B cell (primary cell): ENCODE results near the gene SLC8B1. TPM values are rescaled to one million over a fixed set of nuclear protein-coding genes. Genes with fewer than 3 reads are reported as not detected.

Source experiments
- ATAC-seq: fragments of 200-7000 bp; cut with Tn5 transposase; one replicate; pipeline ENCODE4 v1.10.0; 2021; ENCODE audit warnings: low read depth, mild to moderate bottlenecking, moderate number of reproducible peaks, moderate library complexity
- CTCF ChIA-PET: fragments of 350-600 bp; sonication (Branson Sonifier 250); formaldehyde crosslinking; loops from one replicate; lab custom pipeline; 2021; ENCODE audit warnings: antibody characterized with exemption, inconsistent platforms; lab: Charles Lee
- POLR2A ChIA-PET: fragments of 350-600 bp; sonication (Branson Sonifier 250); formaldehyde crosslinking; loops from one replicate; lab custom pipeline; 2021; ENCODE audit warnings: antibody characterized with exemption; lab: Charles Lee
- DNase-seq: peaks from one replicate; pipeline ENCODE4 v3.0.0; 2013
- H2AFZ ChIP-seq: 2 replicates; pipeline ENCODE4 v1.6.1; 2012; ENCODE audit warnings: mild to moderate bottlenecking, low read depth, low read length; ENCODE audit not compliant: insufficient read depth, poor library complexity, severe bottlenecking
- H3K27ac ChIP-seq, 2 donors: 1 replicate in 1 of 2; 2 replicates in 1 of 2; pipeline ENCODE4 v1.5.1; 2012 to 2013; ENCODE audit warnings: low read length in 2 of 2, mild to moderate bottlenecking in 2 of 2, moderate library complexity in 1 of 2
- H3K27me3 ChIP-seq, 4 experiments: fragments of 200-600 bp in 1 of 4; sonication (generic) in 1 of 4; replicated peaks in 1 of 4; 1 replicate in 2 of 4; 2 replicates in 2 of 4; pipeline versions ENCODE4 v1.6.1 to v1.7.0; 2013 to 2016; ENCODE audit warnings: low read length in 3 of 4, mild to moderate bottlenecking in 2 of 4, mixed read lengths in 1 of 4, moderate library complexity in 1 of 4; ENCODE audit not compliant: insufficient read depth in 4 of 4, control insufficient read depth in 3 of 4; ENCODE audit errors: control extremely low read depth in 1 of 4
- H3K36me3 ChIP-seq, 2 experiments: replicated peaks in 1 of 2; 1 replicate in 1 of 2; 2 replicates in 1 of 2; pipeline versions ENCODE4 v1.6.1 to v1.7.1; 2013; ENCODE audit warnings: low read length in 1 of 2; ENCODE audit not compliant: insufficient read depth in 2 of 2, control insufficient read depth in 1 of 2; ENCODE audit errors: control extremely low read depth in 1 of 2, extremely low read depth in 1 of 2
- H3K4me1 ChIP-seq, 2 donors: fragments of 200-600 bp in 1 of 2; sonication (generic) in 1 of 2; 1 replicate in 1 of 2; 2 replicates in 1 of 2; pipeline versions ENCODE4 v1.5.1 to v1.6.1; 2013 to 2017; ENCODE audit warnings: low read length in 2 of 2; ENCODE audit not compliant: control insufficient read depth in 2 of 2, insufficient read depth in 2 of 2
- H3K4me2 ChIP-seq: replicated peaks from 2 replicates; pipeline ENCODE3; 2012; ENCODE audit warnings: mild to moderate bottlenecking, low read depth, low read length; ENCODE audit not compliant: poor library complexity, severe bottlenecking
- H3K4me3 ChIP-seq, 5 experiments: fragments of 200-600 bp in 1 of 5; sonication (generic) in 1 of 5; 1 replicate in 3 of 5; 2 replicates in 2 of 5; pipeline versions ENCODE4 v1.5.1 to v1.7.0; 2011 to 2016; ENCODE audit warnings: low read length in 4 of 5, mild to moderate bottlenecking in 4 of 5, low read depth in 2 of 5, control low read depth in 1 of 5, moderate library complexity in 1 of 5; ENCODE audit not compliant: insufficient read depth in 1 of 5; ENCODE audit errors: control extremely low read depth in 1 of 5, extremely low read depth in 1 of 5
- H3K79me2 ChIP-seq: fragments of 200-600 bp; sonication (generic); one replicate; pipeline ENCODE4 v1.6.0; 2016; ENCODE audit warnings: low read length; ENCODE audit not compliant: control insufficient read depth, insufficient read depth
- H3K9ac ChIP-seq: fragments of 200-600 bp; sonication (generic); 2 replicates; pipeline ENCODE4 v1.6.1; 2017; ENCODE audit warnings: mild to moderate bottlenecking, low read length, moderate library complexity
- H3K9me3 ChIP-seq, 3 donors: one replicate each; pipeline versions ENCODE4 v1.6.1 to v1.7.1; 2013; ENCODE audit warnings: low read length in 2 of 3; ENCODE audit not compliant: control insufficient read depth in 2 of 3, insufficient read depth in 1 of 3; ENCODE audit errors: control extremely low read depth in 1 of 3
- H4K20me1 ChIP-seq: 2 replicates; pipeline ENCODE4 v1.6.0; 2012; ENCODE audit warnings: mild to moderate bottlenecking, low read length; ENCODE audit not compliant: insufficient read depth, control insufficient read depth, poor library complexity, severe bottlenecking
- H3K27ac Mint-ChIP-seq: one replicate; pipeline ENCODE4 v1.8.0; 2021; ENCODE audit warnings: mixed read lengths
- H3K27me3 Mint-ChIP-seq: one replicate; pipeline ENCODE4 v1.8.0; 2021; ENCODE audit warnings: mixed read lengths
- H3K4me1 Mint-ChIP-seq: one replicate; pipeline ENCODE4 v1.8.0; 2021; ENCODE audit warnings: mixed read lengths
- H3K4me3 Mint-ChIP-seq: one replicate; pipeline ENCODE4 v1.8.0; 2021; ENCODE audit warnings: mixed read lengths
- H3K9me3 Mint-ChIP-seq: one replicate; pipeline ENCODE4 v1.8.0; 2022; ENCODE audit warnings: mixed read lengths; ENCODE audit not compliant: insufficient read depth
- EZH2 ChIP-seq: IDR thresholded peaks from 2 replicates; pipeline ENCODE4 v1.6.1; 2012; ENCODE audit warnings: borderline replicate concordance, low read depth, mild to moderate bottlenecking, moderate library complexity, low read length; ENCODE audit not compliant: insufficient read depth, poor library complexity, severe bottlenecking
- WGBS: methylation state at CpG from one replicate; pipeline ENCODE4 v1.1.5; 2013; ENCODE audit warnings: missing lambda C conversion rate; ENCODE audit not compliant: insufficient coverage; 5-methylcytosine and 5-hydroxymethylcytosine counted together
- intact Hi-C: fragments of 100-400 bp; cut with micrococcal nuclease; formaldehyde crosslinking; loops from one replicate; pipeline ENCODE4 v1.10.0; 2022
- polyA plus RNA-seq: library from polyadenylated mRNA; depleted of rRNA; stranded (reverse); fragments of >200 nt; gene quantifications from 2 replicates; pipeline ENCODE4 v1.2.3, GENCODE V29; 2012
- total RNA-seq, 2 donors: library from RNA; stranded (reverse); fragments of 120-200 nt in 1 of 2; gene quantifications; 1 replicate in 1 of 2; 2 replicates in 1 of 2; pipeline versions ENCODE4 v1.2.3 to v1.2.4, GENCODE V29; 2013 to 2022
- TF ChIP-seq, protein P1 (sequence below): fragments of 200-600 bp; IDR thresholded peaks from one replicate; pipeline ENCODE4 v1.8.0; 2022; ENCODE audit warnings: antibody characterized with exemption, mild to moderate bottlenecking

The SLC8B1 gene
- total and polyA plus RNA-seq, 2 donors (not counting 1 experiment from before 2014, with no cell fraction given): 18.7 to 35.6 TPM

DNA sequence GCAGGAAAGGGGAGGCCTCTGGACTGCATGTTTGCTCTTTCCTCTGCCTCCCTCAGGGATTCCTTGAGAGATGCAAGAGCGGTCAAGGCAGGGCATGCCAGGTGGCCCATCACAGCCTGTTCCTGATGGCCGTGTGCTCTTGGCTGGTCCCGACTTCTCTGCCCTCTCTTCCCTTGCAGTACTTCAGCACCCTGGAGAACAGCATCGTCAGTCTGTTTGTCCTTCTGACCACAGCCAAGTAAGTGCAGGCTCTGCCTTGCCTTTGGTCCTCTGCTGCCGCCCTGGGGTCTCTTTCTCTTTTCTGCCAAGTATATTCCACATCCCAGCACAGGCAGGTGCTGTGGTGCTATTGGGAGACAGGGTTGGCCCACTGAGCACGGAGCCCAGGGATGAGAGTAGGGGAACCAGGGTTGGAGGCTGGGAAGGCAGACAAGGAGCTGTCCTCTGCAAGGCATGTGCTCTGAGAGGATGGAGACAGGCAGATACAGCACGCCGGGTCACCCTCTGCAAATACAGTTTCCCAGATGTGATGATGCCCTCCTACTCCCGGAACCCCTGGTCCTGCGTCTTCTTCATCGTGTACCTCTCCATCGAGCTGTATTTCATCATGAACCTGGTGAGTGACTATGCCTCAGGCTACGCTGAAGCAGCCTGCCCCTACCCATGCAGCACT is 61.7 kb downstream of the SLC8B1 start:
- H4K20me1 ChIP-seq: no peaks in the 10 kb centered on the region
- no peak overlapping the region for H3K27ac ChIP-seq
- POLR2A ChIA-PET: no interaction called here
- peaks cover 0 to 69% of the 10 kb centered on the region in 2 experiments for H3K36me3 ChIP-seq
- TF ChIP-seq, protein P1, sequence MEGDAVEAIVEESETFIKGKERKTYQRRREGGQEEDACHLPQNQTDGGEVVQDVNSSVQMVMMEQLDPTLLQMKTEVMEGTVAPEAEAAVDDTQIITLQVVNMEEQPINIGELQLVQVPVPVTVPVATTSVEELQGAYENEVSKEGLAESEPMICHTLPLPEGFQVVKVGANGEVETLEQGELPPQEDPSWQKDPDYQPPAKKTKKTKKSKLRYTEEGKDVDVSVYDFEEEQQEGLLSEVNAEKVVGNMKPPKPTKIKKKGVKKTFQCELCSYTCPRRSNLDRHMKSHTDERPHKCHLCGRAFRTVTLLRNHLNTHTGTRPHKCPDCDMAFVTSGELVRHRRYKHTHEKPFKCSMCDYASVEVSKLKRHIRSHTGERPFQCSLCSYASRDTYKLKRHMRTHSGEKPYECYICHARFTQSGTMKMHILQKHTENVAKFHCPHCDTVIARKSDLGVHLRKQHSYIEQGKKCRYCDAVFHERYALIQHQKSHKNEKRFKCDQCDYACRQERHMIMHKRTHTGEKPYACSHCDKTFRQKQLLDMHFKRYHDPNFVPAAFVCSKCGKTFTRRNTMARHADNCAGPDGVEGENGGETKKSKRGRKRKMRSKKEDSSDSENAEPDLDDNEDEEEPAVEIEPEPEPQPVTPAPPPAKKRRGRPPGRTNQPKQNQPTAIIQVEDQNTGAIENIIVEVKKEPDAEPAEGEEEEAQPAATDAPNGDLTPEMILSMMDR: no peak
- no peak for TF ChIP-seq EZH2
- Mint-ChIP-seq H3K9me3 (no peaks in the 10 kb centered on the region), H3K4me3 (no peak overlapping the region), H3K4me1 (no peaks in the 10 kb centered on the region), H3K27ac (no peak overlapping the region), H3K27me3 (no peaks in the 10 kb centered on the region)
- ATAC-seq (no peak), DNase-seq (no peak)
- H3K27me3 ChIP-seq: no peaks in the 10 kb centered on the region
- 81% methylated on average over 7 of the region's 13 CpGs for WGBS
- H3K9ac ChIP-seq: no peak overlapping the region
- no peaks in the 10 kb centered on the region for H3K79me2 ChIP-seq
- no peak overlapping the region for H2AFZ ChIP-seq
- no peaks in the 10 kb centered on the region for H3K9me3 ChIP-seq
- CTCF ChIA-PET: no interaction called here
- intact Hi-C loops: no loop called here
- no peaks in the 10 kb centered on the region for H3K4me1 ChIP-seq
- no peak overlapping the region for H3K4me3 ChIP-seq
- H3K4me2 ChIP-seq: no peak overlapping the region

DNA sequence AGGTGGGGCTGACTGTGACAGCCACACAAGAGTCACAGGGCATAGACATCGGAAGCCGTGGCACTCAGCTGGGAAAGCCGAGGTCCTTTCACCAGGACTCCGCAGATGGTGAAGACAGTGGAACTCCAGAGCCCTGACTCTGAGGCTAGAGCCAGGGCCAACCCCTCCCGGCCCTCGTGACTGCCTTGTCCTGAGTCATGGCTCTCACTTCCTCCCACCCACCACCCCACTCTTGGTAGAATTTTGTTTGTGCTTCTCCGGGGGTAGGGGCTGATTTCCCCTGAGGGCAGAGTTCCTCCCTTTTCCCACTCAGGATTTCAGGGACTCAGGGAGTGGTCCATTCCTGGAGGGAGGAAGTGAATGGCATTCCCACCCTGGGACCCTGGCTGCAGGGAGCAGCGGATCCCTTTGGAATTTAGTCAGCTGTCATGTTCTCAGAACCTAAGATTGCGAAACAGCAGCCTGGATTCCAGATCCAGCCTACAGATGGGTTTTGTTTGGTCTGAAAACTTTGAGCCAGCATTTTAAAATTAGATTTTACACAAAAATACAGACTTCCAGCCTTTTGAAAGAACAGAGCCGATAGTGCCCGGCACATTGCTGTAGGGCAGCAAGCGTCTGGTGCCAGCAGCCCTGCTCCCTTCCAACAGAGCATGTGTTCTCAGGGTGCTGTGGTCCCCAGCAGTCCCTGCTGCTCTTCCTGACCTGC is 62.9 kb downstream of the SLC8B1 start:
- H3K4me3 Mint-ChIP-seq: no peak overlapping the region
- no peaks in the 10 kb centered on the region for H3K27me3 Mint-ChIP-seq
- no peak overlapping the region for H3K27ac ChIP-seq
- 97% methylated on average over 6 of the region's 12 CpGs for WGBS
- no peak overlapping the region for H2AFZ ChIP-seq
- H3K4me1 ChIP-seq: no peaks in the 10 kb centered on the region
- POLR2A ChIA-PET: no interaction called here
- no peaks in the 10 kb centered on the region for H3K27me3 ChIP-seq
- TF ChIP-seq EZH2: no peak
- TF ChIP-seq, protein P1: no peak
- H3K36me3 ChIP-seq: peaks cover 0 to 65% of the 10 kb centered on the region in 2 experiments
- H3K79me2 ChIP-seq: no peaks in the 10 kb centered on the region
- no peak overlapping the region for H3K4me2 ChIP-seq
- H3K9ac ChIP-seq: no peak overlapping the region
- no peaks in the 10 kb centered on the region for H4K20me1 ChIP-seq
- no peak for DNase-seq
- no peaks in the 10 kb centered on the region for H3K4me1 Mint-ChIP-seq
- CTCF ChIA-PET: no interaction called here
- H3K27ac Mint-ChIP-seq: no peak overlapping the region
- no peaks in the 10 kb centered on the region for H3K9me3 ChIP-seq
- no peak for ATAC-seq
- H3K4me3 ChIP-seq: no peak overlapping the region
- no peaks in the 10 kb centered on the region for H3K9me3 Mint-ChIP-seq
- intact Hi-C loops: no loop called here
